CD14-positive monocyte (primary cell): ENCODE results near the gene RPS25. TPM values are rescaled to one million over a fixed set of nuclear protein-coding genes. Genes with fewer than 3 reads are reported as not detected.

Source experiments
- DNase-seq, 3 donors: peaks; one replicate each; pipeline ENCODE4 v3.0.0-alpha.2; 2011 to 2022
- H2AFZ ChIP-seq: 2 replicates; pipeline ENCODE4 v1.6.0; 2012; ENCODE audit warnings: mild to moderate bottlenecking, low read depth, low read length, inconsistent platforms; ENCODE audit not compliant: insufficient read depth, poor library complexity, severe bottlenecking
- H3K27ac ChIP-seq, 2 donors: 1 replicate in 1 of 2; 2 replicates in 1 of 2; pipeline ENCODE4 v1.5.1; 2012 to 2013; ENCODE audit warnings: low read length in 2 of 2, control low read depth in 1 of 2, inconsistent platforms in 1 of 2, low read depth in 1 of 2, mild to moderate bottlenecking in 1 of 2
- H3K27me3 ChIP-seq, 2 donors: one replicate each; pipeline versions ENCODE4 v1.6.0 to v1.6.1; 2011 to 2013; ENCODE audit warnings: low read length in 2 of 2; ENCODE audit not compliant: control insufficient read depth in 2 of 2, insufficient read depth in 2 of 2
- H3K36me3 ChIP-seq, 2 donors: replicated peaks in 1 of 2; 1 replicate in 1 of 2; 2 replicates in 1 of 2; pipeline versions ENCODE4 v1.5.1 to v1.6.1; 2012 to 2013; ENCODE audit warnings: low read length in 2 of 2, control low read depth in 1 of 2, inconsistent platforms in 1 of 2, mild to moderate bottlenecking in 1 of 2; ENCODE audit not compliant: insufficient read depth in 2 of 2, control insufficient read depth in 1 of 2
- H3K4me1 ChIP-seq, 2 donors: 1 replicate in 1 of 2; 2 replicates in 1 of 2; pipeline versions ENCODE4 v1.5.1 to v1.6.1; 2012 to 2013; ENCODE audit warnings: low read length in 2 of 2, control low read depth in 1 of 2, inconsistent platforms in 1 of 2, mild to moderate bottlenecking in 1 of 2, moderate library complexity in 1 of 2; ENCODE audit not compliant: insufficient read depth in 2 of 2, control insufficient read depth in 1 of 2
- H3K4me2 ChIP-seq: replicated peaks from 2 replicates; pipeline ENCODE3; 2012; ENCODE audit warnings: low read length, moderate library complexity, mild to moderate bottlenecking; ENCODE audit not compliant: poor library complexity, severe bottlenecking; ENCODE audit errors: extremely low read depth
- H3K4me3 ChIP-seq, 3 experiments: fragments of 200-600 bp in 1 of 3; sonication (generic) in 1 of 3; replicated peaks in 1 of 3; 1 replicate in 2 of 3; 2 replicates in 1 of 3; pipeline ENCODE4 v1.5.1; 2011 to 2013; ENCODE audit warnings: low read length in 3 of 3, mild to moderate bottlenecking in 3 of 3, control low read depth in 2 of 3, low read depth in 2 of 3, inconsistent platforms in 1 of 3, moderate library complexity in 1 of 3
- H3K79me2 ChIP-seq: 2 replicates; pipeline ENCODE4 v1.6.0; 2012; ENCODE audit warnings: mild to moderate bottlenecking, control low read depth, inconsistent platforms, low read length, moderate library complexity; ENCODE audit not compliant: insufficient read depth
- H3K9ac ChIP-seq: 2 replicates; pipeline ENCODE4 v1.6.0; 2017; ENCODE audit warnings: low read length, mild to moderate bottlenecking; ENCODE audit not compliant: insufficient read depth, poor library complexity, severe bottlenecking
- H3K9me3 ChIP-seq, 2 donors: replicated peaks in 1 of 2; 1 replicate in 1 of 2; 2 replicates in 1 of 2; pipeline versions ENCODE4 v1.5.1 to v1.6.1; 2012 to 2013; ENCODE audit warnings: low read length in 2 of 2, control low read depth in 1 of 2; ENCODE audit not compliant: control insufficient read depth in 1 of 2, insufficient read depth in 1 of 2
- H4K20me1 ChIP-seq: 2 replicates; pipeline ENCODE4 v1.6.0; 2012; ENCODE audit warnings: mild to moderate bottlenecking, low read length, control low read depth, moderate library complexity; ENCODE audit not compliant: insufficient read depth
- H3K27ac Mint-ChIP-seq, 7 donors: one replicate each; pipeline ENCODE4 v1.8.0; 2020; ENCODE audit warnings: mild to moderate bottlenecking in 7 of 7, mixed read lengths in 7 of 7, moderate library complexity in 6 of 7, inconsistent platforms in 2 of 7
- H3K27me3 Mint-ChIP-seq, 3 donors: one replicate each; pipeline ENCODE4 v1.8.0; 2021 to 2022; ENCODE audit warnings: low read depth in 3 of 3, mild to moderate bottlenecking in 3 of 3, mixed read lengths in 3 of 3, moderate library complexity in 3 of 3, inconsistent platforms in 1 of 3
- H3K36me3 Mint-ChIP-seq, 2 donors: one replicate each; pipeline ENCODE4 v1.8.0; 2020; ENCODE audit warnings: mixed read lengths in 2 of 2, inconsistent platforms in 1 of 2, mild to moderate bottlenecking in 1 of 2
- H3K4me1 Mint-ChIP-seq: one replicate; pipeline ENCODE4 v1.8.0; 2020; ENCODE audit warnings: mild to moderate bottlenecking, mixed read lengths
- H3K4me3 Mint-ChIP-seq, 2 donors: one replicate each; pipeline ENCODE4 v1.8.0; 2020; ENCODE audit warnings: mild to moderate bottlenecking in 2 of 2, mixed read lengths in 2 of 2, moderate library complexity in 1 of 2
- H3K9me3 Mint-ChIP-seq, 7 donors: one replicate each; pipeline ENCODE4 v1.8.0; 2020 to 2022; ENCODE audit warnings: mixed read lengths in 7 of 7, mild to moderate bottlenecking in 6 of 7, moderate library complexity in 6 of 7, inconsistent platforms in 2 of 7
- CTCF ChIP-seq: fragments of 200-600 bp; IDR thresholded peaks from one replicate; pipeline ENCODE4 v1.8.0; 2022; ENCODE audit warnings: antibody characterized with exemption, mild to moderate bottlenecking
- WGBS: methylation state at CpG from one replicate; pipeline ENCODE4 v1.1.5; 2013; ENCODE audit warnings: missing lambda C conversion rate; ENCODE audit not compliant: insufficient coverage; 5-methylcytosine and 5-hydroxymethylcytosine counted together
- intact Hi-C, 2 donors: fragments of 100-400 bp; cut with micrococcal nuclease; formaldehyde crosslinking; loops; one replicate each; pipeline versions ENCODE4 v1.15.0 to v1.15.1; 2023
- polyA plus RNA-seq, 3 donors: library from polyadenylated mRNA; depleted of rRNA in 1 of 3; unstranded in 2 of 3; stranded (reverse) in 1 of 3; fragments of 300-500 nt in 2 of 3; fragments of >200 nt in 1 of 3; fragmentation: Illumina TruSeq in 2 of 3; gene quantifications; 1 replicate in 2 of 3; 2 replicates in 1 of 3; pipeline ENCODE4 v1.2.3, GENCODE V29; 2012 to 2021

RPS25 gene
- polyA plus RNA-seq, 3 donors, result 1,137 to 1,336 (median 1,264) TPM

- Histone ChIP-seq H3K79me2 (peaks cover 23% of the 10 kb centered on the region), H3K36me3 (peaks cover 39 to 47% of the 10 kb centered on the region in 2 donors), H3K4me3 (peak overlapping the region; percentile 62 to 88 (median 86)), H3K9ac (peak overlapping the region; percentile 98), H3K27ac (peak overlapping the region in 1 of 2 donors; percentile 94), H3K9me3 (no peaks in the 10 kb centered on the region), H4K20me1 (no peaks in the 10 kb centered on the region), H3K27me3 (no peaks in the 10 kb centered on the region), H3K4me1 (peaks cover 17 to 22% of the 10 kb centered on the region in 2 donors), H2AFZ (peak overlapping the region; percentile 89), H3K4me2 (peak overlapping the region; percentile 88)
- Mint-ChIP-seq H3K4me3 (peak overlapping the region; percentile 82 to 94), H3K4me1 (peaks cover 21% of the 10 kb centered on the region), H3K9me3 (no peaks in the 10 kb centered on the region), H3K27ac (peak overlapping the region; percentile 52 to 89 (median 78)), H3K27me3 (peaks cover 0 to 1% (median 0%) of the 10 kb centered on the region in 3 donors), H3K36me3 (peaks cover 47 to 51% of the 10 kb centered on the region in 2 donors)
- intact Hi-C loops, result loop anchor here in 1 of 2 donors (2.0 kb wide), 2 partner anchors 25 to 39 kb away; partner anchors contain the start of gene SLC37A4
- 62% methylated on average over 6 of the region's 6 CpGs for WGBS
- no peak for DNase-seq
- TF ChIP-seq CTCF, result no peak
Measured at GRCh38 chr11:119055901-119056300, 37.8 kb upstream of the RPS25 start.

DNA sequence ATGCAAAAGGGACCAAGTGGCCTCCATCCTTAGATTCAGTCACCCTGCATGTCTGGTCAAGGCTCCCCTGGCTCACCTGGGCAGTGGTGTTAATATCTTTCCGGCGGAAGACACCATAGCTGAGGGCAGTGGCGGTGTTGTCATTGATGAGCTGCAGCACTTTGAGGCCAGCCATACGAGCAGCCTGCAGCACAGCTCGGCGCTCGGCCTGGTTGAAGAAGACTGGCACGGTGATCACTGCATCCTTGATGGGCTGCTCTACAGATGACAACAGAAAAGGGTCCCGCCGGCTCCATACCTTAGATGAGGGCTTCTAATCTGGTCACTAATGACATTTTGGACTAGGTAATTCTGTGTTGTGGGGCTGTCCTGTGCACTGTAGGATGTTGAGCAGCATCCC lies 36.3 kb upstream of the RPS25 start:
- TF ChIP-seq CTCF, result no peak
- WGBS, result 100% methylated on average over 7 of the region's 10 CpGs
- Mint-ChIP-seq H3K27me3 (peaks cover 0 to 1% (median 0%) of the 10 kb centered on the region in 3 donors), H3K4me1 (peaks cover 21% of the 10 kb centered on the region), H3K27ac (no peak overlapping the region), H3K4me3 (no peak overlapping the region), H3K9me3 (no peaks in the 10 kb centered on the region), H3K36me3 (peaks cover 61% of the 10 kb centered on the region in 2 donors)
- no peak overlapping the region for H3K4me2 ChIP-seq
- no peak overlapping the region for H3K4me3 ChIP-seq
- DNase-seq, result no peak
- intact Hi-C loops, result no loop called here
- H3K4me1 ChIP-seq, result peaks cover 17 to 22% of the 10 kb centered on the region in 2 donors
- no peaks in the 10 kb centered on the region for H4K20me1 ChIP-seq
- H3K27ac ChIP-seq, result peak overlapping the region in 1 of 2 donors; percentile 36
- H3K9ac ChIP-seq, result no peak overlapping the region
- H3K36me3 ChIP-seq, result peaks cover 46 to 62% of the 10 kb centered on the region in 2 donors
- H3K9me3 ChIP-seq, result no peaks in the 10 kb centered on the region
- H3K79me2 ChIP-seq, result peaks cover 23% of the 10 kb centered on the region
- H3K27me3 ChIP-seq, result no peaks in the 10 kb centered on the region
- no peak overlapping the region for H2AFZ ChIP-seq
